Peyer's patch (tissue), 4 donors: ENCODE results near the gene PARP6. TPM values are rescaled to one million over a fixed set of nuclear protein-coding genes. Genes with fewer than 3 reads are reported as not detected.
A peak's percentile ranks its signal among the peaks of the same experiment; 100 is the strongest.

ENCODE experiments used
- DNase-seq, 3 donors: peaks; one replicate each; pipeline ENCODE4 v3.0.0-alpha.2; 2017 to 2019
- H3K27ac ChIP-seq, 4 donors: fragments of 200-600 bp; sonication (generic); one replicate each; pipeline ENCODE4 v1.5.1; 2016 to 2019
- H3K27me3 ChIP-seq, 2 donors: fragments of 200-600 bp; sonication (generic); one replicate each; pipeline ENCODE4 v1.5.1; 2019
- H3K36me3 ChIP-seq, 3 donors: fragments of 200-600 bp; sonication (generic); one replicate each; pipeline ENCODE4 v1.5.1; 2016 to 2019
- H3K4me1 ChIP-seq, 4 donors: fragments of 200-600 bp; sonication (generic); one replicate each; pipeline ENCODE4 v1.5.1; 2016 to 2019
- H3K4me3 ChIP-seq, 4 donors: fragments of 200-600 bp; sonication (generic); 1 replicate in 3 of 4; 2 replicates in 1 of 4; pipeline ENCODE4 v1.5.1; 2016 to 2019; ENCODE audit warnings: mild to moderate bottlenecking in 1 of 4
- H3K9me3 ChIP-seq, 4 donors: fragments of 200-600 bp; sonication (generic); one replicate each; pipeline ENCODE4 v1.5.1; 2016 to 2019; ENCODE audit warnings: mild to moderate bottlenecking in 1 of 4
- CTCF ChIP-seq, 6 experiments: fragments of 450-650 bp in 4 of 6; fragments of 200-600 bp in 2 of 6; sonication (generic) in 1 of 6; IDR thresholded peaks; one replicate each; pipeline ENCODE4 v1.5.1; 2017 to 2019; ENCODE audit warnings: antibody characterized with exemption in 6 of 6, mild to moderate bottlenecking in 3 of 6, moderate library complexity in 1 of 6
- POLR2A ChIP-seq, 2 donors: fragments of 450-650 bp; IDR thresholded peaks; one replicate each; pipeline ENCODE4 v1.5.1; 2017; ENCODE audit warnings: antibody characterized with exemption in 2 of 2, mild to moderate bottlenecking in 2 of 2, moderate library complexity in 2 of 2
- total RNA-seq, 4 donors: library from RNA; depleted of rRNA; stranded (reverse); fragments of >200 nt; gene quantifications; one replicate each; pipeline ENCODE4 v1.1.0, GENCODE V29; 2016

PARP6 gene
- total RNA-seq, 4 donors from 2014 or later = 43.8 to 81.8 (median 71.4) TPM

DNA sequence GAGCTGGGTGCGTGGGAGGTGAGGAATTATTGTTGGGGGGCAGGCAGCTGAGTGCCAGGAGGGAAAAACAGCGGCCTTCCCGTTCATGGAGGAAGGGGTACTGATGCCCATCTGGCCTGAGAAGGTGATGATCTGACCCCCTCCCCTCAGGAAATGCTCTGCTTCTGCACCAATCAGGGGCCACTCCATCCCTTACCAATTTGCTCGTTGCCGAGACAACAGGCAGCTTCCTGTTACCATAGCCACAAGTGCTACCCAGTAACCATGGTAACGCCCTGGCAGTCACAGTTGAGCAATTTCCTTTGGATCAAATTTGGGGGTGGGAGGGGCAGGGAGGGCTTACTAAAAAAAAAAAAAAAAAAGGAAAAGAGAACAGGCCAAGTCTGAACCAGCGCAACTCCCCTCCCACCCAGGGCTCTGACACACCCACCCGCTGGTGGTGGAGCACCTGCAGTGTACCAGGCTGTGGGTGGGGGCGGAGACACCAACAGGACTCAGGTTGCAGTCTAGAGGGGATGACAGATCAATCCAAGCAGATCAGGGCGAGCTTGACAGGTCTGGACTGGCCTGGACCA, 33.9 kb upstream of the PARP6 start:
- DNase-seq = peak in 1 of 3 donors; percentile 50
- H3K27me3 ChIP-seq = no peaks in the 10 kb centered on the region
- no peaks in the 10 kb centered on the region for H3K9me3 ChIP-seq
- TF ChIP-seq POLR2A (IDR thresholded peaks at IDR 0.05) = no peak
- no peak for TF ChIP-seq CTCF (IDR thresholded peaks at IDR 0.05)
- no peak overlapping the region for H3K27ac ChIP-seq
- no peaks in the 10 kb centered on the region for H3K4me1 ChIP-seq
- H3K4me3 ChIP-seq = no peak overlapping the region
- H3K36me3 ChIP-seq = no peaks in the 10 kb centered on the region

- no peaks in the 10 kb centered on the region for H3K36me3 ChIP-seq
- H3K4me3 ChIP-seq = no peak overlapping the region
- no peaks in the 10 kb centered on the region for H3K9me3 ChIP-seq
- TF ChIP-seq POLR2A (IDR thresholded peaks at IDR 0.05) = no peak
- TF ChIP-seq CTCF (IDR thresholded peaks at IDR 0.05) = no peak
- H3K4me1 ChIP-seq = no peaks in the 10 kb centered on the region
- no peak overlapping the region for H3K27ac ChIP-seq
- peak in 1 of 3 donors; percentile 15 for DNase-seq
- no peaks in the 10 kb centered on the region for H3K27me3 ChIP-seq
Measured at GRCh38 chr15:72304596-72304995, 32.2 kb upstream of the PARP6 start.

- TF ChIP-seq POLR2A (IDR thresholded peaks at IDR 0.05) (no peak), CTCF (IDR thresholded peaks at IDR 0.05) (no peak)
- no peaks in the 10 kb centered on the region for H3K4me1 ChIP-seq
- no peak for DNase-seq
Measured at GRCh38 chr15:72302955-72303354, 30.6 kb upstream of the PARP6 start.

DNA sequence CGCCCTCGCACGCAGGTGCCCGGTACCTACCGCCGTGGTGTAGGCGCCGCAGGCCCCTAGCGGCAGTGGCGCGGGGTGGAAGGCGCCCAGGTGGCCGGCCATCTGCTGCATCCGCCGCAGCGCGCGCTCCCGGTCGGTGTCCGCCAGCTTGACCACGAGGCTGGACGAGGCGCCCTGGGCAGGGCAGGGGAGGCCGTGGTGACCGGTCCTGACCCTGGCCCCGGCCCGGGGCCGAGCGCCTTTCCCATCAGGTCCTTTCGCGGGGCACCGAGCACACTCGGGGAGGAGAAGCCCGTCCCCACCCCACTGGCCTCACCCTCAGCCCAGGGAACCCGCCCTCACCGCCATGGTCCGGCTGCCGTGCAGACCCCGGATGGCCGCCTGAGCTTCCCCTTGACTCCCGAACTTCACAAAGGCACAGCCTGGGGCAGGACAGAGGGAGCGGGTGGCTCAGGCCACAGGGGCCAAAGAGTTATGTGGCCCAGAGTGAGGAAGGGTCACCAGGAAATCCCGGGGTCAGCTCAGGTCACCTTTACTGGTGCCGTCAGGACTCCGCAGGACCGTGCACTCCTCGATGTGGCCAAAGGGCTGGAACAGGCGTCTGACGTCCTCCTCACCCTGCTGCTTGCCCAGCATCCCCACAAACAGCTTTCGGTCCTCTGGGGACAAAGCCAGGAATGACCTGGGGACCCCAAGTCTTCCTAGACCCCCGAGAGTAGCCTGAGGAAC, 17.4 kb upstream of the PARP6 start:
- Histone ChIP-seq H3K27ac (no peak overlapping the region), H3K9me3 (no peaks in the 10 kb centered on the region), H3K4me1 (no peaks in the 10 kb centered on the region), H3K27me3 (no peaks in the 10 kb centered on the region), H3K4me3 (no peak overlapping the region), H3K36me3 (no peaks in the 10 kb centered on the region)
- TF ChIP-seq CTCF (IDR thresholded peaks at IDR 0.05) (no peak), POLR2A (IDR thresholded peaks at IDR 0.05) (no peak)
- peak in 1 of 3 donors; percentile 10 for DNase-seq

More at GRCh38 chr15:72302955-72303354, 30.6 kb upstream of the PARP6 start:
- no peak overlapping the region for H3K27ac ChIP-seq
- H3K9me3 ChIP-seq = no peaks in the 10 kb centered on the region
- H3K4me3 ChIP-seq = no peak overlapping the region
- H3K36me3 ChIP-seq = no peaks in the 10 kb centered on the region
- no peaks in the 10 kb centered on the region for H3K27me3 ChIP-seq

DNA sequence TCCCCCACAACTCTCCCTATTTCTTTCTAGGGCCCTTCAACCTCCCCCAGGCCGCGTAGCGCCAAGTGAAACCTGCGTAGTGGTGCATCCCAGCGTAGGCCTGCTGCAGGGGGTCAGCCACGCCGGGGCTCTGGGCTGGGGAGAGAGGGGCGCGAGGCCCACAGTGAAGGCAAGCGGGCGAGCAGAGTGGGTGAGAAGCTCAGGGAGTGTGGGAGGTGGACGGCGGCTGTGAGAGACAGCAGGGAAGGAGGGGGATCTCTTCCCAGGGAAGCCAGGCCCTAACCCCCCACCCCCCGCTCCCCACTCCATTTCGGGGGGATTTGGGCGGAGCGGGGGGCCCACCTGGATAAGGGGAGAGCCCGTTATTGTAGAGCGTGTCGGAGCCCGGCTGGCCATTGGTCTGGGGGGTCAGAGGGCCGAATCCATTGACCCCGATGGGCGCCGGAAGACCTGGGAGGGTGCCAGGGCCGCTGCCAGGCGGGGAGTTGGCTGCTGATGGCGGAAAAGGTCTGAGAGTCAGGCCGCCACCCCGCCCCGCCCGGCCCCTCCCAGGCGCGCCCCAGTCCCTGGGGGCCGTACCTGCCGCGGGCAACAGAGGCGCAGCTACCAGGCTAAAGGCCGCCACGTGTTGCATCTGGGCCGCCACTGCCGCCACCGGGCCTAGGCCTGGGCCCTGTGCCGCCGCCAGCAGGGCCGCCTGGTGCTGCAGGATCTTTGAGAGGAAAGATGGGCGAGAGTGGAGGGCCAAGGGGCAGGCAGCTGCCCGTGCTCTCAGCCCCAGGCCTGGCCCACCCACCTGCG, 16.6 kb upstream of the PARP6 start:
- Histone ChIP-seq H3K27ac (no peak overlapping the region), H3K27me3 (no peaks in the 10 kb centered on the region), H3K36me3 (no peaks in the 10 kb centered on the region), H3K4me1 (no peaks in the 10 kb centered on the region), H3K9me3 (no peaks in the 10 kb centered on the region), H3K4me3 (no peak overlapping the region)
- TF ChIP-seq POLR2A (IDR thresholded peaks at IDR 0.05) (no peak), CTCF (IDR thresholded peaks at IDR 0.05) (no peak)
- peak in 1 of 3 donors; percentile 34 for DNase-seq
